Measurements from ENCODE around the gene ZNF230.

The ZNF230 gene

DNA sequence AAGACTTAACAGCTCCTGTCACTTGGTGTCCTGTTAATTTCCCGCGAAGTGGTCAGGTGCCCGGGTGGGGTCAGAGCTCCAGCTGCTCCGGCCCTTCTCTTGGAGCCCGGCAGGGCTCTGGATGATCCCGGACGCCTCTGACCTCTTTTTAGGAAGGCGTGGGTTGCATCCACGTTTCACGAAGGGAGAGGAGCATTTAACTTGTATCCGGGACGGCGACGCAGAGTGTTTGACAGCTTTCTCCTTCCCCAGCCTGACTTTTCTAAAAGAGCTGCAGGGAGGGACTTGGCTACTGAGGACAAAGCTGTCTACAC is 18.1 kb upstream of the ZNF230 start:
- TF ChIP-seq, protein P1, sequence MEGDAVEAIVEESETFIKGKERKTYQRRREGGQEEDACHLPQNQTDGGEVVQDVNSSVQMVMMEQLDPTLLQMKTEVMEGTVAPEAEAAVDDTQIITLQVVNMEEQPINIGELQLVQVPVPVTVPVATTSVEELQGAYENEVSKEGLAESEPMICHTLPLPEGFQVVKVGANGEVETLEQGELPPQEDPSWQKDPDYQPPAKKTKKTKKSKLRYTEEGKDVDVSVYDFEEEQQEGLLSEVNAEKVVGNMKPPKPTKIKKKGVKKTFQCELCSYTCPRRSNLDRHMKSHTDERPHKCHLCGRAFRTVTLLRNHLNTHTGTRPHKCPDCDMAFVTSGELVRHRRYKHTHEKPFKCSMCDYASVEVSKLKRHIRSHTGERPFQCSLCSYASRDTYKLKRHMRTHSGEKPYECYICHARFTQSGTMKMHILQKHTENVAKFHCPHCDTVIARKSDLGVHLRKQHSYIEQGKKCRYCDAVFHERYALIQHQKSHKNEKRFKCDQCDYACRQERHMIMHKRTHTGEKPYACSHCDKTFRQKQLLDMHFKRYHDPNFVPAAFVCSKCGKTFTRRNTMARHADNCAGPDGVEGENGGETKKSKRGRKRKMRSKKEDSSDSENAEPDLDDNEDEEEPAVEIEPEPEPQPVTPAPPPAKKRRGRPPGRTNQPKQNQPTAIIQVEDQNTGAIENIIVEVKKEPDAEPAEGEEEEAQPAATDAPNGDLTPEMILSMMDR (conservative IDR thresholded peaks at IDR 0.05; ENCODE audit: low read depth, low read length), result no peak
- Histone ChIP-seq H3K4me2 (no peak overlapping the region), H3K27ac (no peak overlapping the region), H2AFZ (ENCODE audit: low read depth) (no peak overlapping the region), H3K79me2 (ENCODE audit: insufficient read depth, low read depth) (no peaks in the 10 kb centered on the region), H3K27me3 (ENCODE audit: insufficient read depth, low read depth) (no peaks in the 10 kb centered on the region), H3K4me3 (IDR thresholded peaks at IDR 0.05; ENCODE audit: insufficient read depth, low read depth, low read length) (no peak overlapping the region), H3K36me3 (ENCODE audit: insufficient read depth) (no peaks in the 10 kb centered on the region), H3K4me1 (ENCODE audit: low read depth, poor library complexity, severe bottlenecking) (no peaks in the 10 kb centered on the region), H3K9ac (no peak overlapping the region), H4K20me1 (ENCODE audit: insufficient read depth) (no peaks in the 10 kb centered on the region)

DNA sequence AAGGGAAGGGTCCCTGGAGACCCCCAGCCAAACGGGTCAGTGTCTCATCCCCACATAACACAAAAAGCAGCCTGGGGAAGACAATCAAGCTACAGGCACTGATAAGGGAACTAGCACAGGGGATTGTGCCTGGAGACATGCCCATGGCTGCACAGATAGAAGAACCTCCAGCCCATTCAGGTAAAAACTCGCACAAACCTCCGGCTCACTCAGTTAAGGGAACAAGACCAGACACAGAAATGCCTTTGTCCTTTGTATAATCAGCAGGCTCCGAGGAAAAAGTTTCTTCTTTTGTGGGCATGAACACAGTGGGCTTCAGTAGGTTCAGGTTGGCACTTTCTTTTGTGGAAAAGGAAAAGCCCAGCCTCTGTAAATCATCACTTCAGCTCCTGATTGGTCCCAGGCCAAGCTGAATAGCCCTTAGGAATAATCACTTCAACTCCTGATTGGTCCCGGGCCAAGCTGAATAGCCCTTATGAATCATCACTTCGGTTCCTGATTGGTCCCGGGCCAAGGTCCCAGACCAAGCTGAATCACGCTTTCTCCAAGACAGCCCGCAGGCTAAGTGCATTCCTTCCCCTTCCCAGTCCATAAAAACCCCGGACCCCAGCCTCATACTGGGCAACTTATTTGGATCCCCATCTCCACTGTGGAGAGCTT is 5.0 kb upstream of the ZNF230 start:
- no peaks in the 10 kb centered on the region for H3K79me2 ChIP-seq (ENCODE audit: insufficient read depth, low read depth)
- H3K4me2 ChIP-seq, result no peak overlapping the region
- H3K27me3 ChIP-seq (ENCODE audit: insufficient read depth, low read depth), result no peaks in the 10 kb centered on the region
- no peak overlapping the region for H3K9ac ChIP-seq
- H3K4me1 ChIP-seq (ENCODE audit: low read depth, poor library complexity, severe bottlenecking), result no peaks in the 10 kb centered on the region
- H3K27ac ChIP-seq, result no peak overlapping the region
- no peak overlapping the region for H3K4me3 ChIP-seq (IDR thresholded peaks at IDR 0.05; ENCODE audit: insufficient read depth, low read depth, low read length)
- H4K20me1 ChIP-seq (ENCODE audit: insufficient read depth), result no peaks in the 10 kb centered on the region
- no peaks in the 10 kb centered on the region for H3K36me3 ChIP-seq (ENCODE audit: insufficient read depth)
- TF ChIP-seq, protein P1 (conservative IDR thresholded peaks at IDR 0.05; ENCODE audit: low read depth, low read length), result no peak
- H2AFZ ChIP-seq (ENCODE audit: low read depth), result no peak overlapping the region

DNA sequence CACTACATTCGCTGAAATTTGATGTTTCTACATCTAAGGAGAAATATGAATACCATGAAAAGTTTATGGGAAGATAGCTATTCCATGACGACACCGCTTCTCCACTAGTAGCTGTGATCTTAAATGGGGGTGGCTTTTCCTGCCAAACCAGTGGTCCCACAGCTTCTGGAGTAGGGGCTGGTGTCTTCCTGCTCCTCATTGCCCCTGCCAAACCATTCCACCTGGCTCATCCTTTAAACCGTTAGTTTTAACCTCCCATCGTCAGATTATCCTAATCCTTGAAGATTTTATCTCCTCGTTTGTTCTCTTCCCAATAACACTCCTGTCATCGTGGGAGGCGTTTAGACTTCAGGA is 568 bp upstream of the ZNF230 start:
- Histone ChIP-seq H3K9ac (no peak overlapping the region), H3K4me3 (IDR thresholded peaks at IDR 0.05; ENCODE audit: insufficient read depth, low read depth, low read length) (no peak overlapping the region), H2AFZ (ENCODE audit: low read depth) (peak overlapping the region; percentile 96), H3K27ac (no peak overlapping the region), H3K79me2 (ENCODE audit: insufficient read depth, low read depth) (no peaks in the 10 kb centered on the region), H3K4me1 (ENCODE audit: low read depth, poor library complexity, severe bottlenecking) (no peaks in the 10 kb centered on the region), H3K27me3 (ENCODE audit: insufficient read depth, low read depth) (no peaks in the 10 kb centered on the region), H3K4me2 (peak overlapping the region; percentile 64; the same call in 1 of the 2 replicates), H3K36me3 (ENCODE audit: insufficient read depth) (no peaks in the 10 kb centered on the region), H4K20me1 (ENCODE audit: insufficient read depth) (no peaks in the 10 kb centered on the region)
- TF ChIP-seq, protein P1 (conservative IDR thresholded peaks at IDR 0.05; ENCODE audit: low read depth, low read length), result no peak

DNA sequence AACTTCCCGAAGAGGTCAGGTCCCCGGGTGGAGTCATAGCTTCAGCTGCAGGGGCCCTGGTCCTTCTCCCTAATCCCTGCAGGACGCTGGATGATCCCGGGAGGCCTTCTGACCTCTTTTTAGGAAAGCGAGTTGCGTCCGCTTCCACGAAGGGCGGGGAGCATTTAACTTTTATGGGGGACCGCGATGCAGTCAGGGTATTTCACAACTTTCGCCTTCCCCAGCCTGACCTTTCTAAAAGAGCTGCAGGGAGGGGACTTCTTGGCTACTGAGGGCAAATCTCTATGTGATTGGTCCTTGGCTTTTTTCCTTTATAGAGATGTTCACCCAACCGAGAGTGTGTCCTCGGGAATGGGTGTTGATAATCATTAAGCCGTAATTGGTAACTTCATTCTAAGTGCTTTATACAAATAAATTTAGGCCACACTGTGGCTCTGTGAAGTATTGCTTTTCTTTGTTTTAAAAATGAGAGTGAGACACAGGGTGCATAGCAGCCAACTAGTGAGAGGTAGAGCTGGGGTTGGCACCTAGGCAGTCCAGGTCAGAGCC is 778 bp downstream of the ZNF230 start:
- no peak overlapping the region for H3K9ac ChIP-seq
- no peak overlapping the region for H3K27ac ChIP-seq

More for the DNA sequence above, 778 bp downstream of the ZNF230 start:
- H2AFZ ChIP-seq (ENCODE audit: low read depth), result peak overlapping the region; percentile 96
- H3K36me3 ChIP-seq (ENCODE audit: insufficient read depth), result no peaks in the 10 kb centered on the region
- H3K4me3 ChIP-seq (IDR thresholded peaks at IDR 0.05; ENCODE audit: insufficient read depth, low read depth, low read length), result no peak overlapping the region
- no peaks in the 10 kb centered on the region for H4K20me1 ChIP-seq (ENCODE audit: insufficient read depth)
- H3K27me3 ChIP-seq (ENCODE audit: insufficient read depth, low read depth), result no peaks in the 10 kb centered on the region
- no peaks in the 10 kb centered on the region for H3K4me1 ChIP-seq (ENCODE audit: low read depth, poor library complexity, severe bottlenecking)
- H3K4me2 ChIP-seq, result peak overlapping the region; percentile 64
- TF ChIP-seq, protein P1 (conservative IDR thresholded peaks at IDR 0.05; ENCODE audit: low read depth, low read length), result no peak
- H3K79me2 ChIP-seq (ENCODE audit: insufficient read depth, low read depth), result no peaks in the 10 kb centered on the region
